NCI-H2107 treated with DMSO at 0.1 percent for 48 hours (cell line): Measurements from ENCODE around the gene AGO3.
"Not testable (repeated sequence)": the region's sequence is repeated elsewhere in the genome, so short reads cannot be mapped to it uniquely, and the experiment has no call there.

Experiments
- DNase-seq: peaks from one replicate; lab custom pipeline; 2025; ENCODE audit not compliant: unreplicated experiment; lab: John Stamatoyannopoulos, UW

The AGO3 gene

GRCh38 chr1:36006941-36007500 is 76.1 kb downstream of the AGO3 start:
- DNase-seq, result no peak

- no peak for DNase-seq
Measured at GRCh38 chr1:36007741-36008140, 76.8 kb downstream of the AGO3 start.

GRCh38 chr1:36008546-36009197 is 77.8 kb downstream of the AGO3 start:
- DNase-seq, result no peak

- no peak for DNase-seq
Measured at GRCh38 chr1:36014722-36015220, 83.9 kb downstream of the AGO3 start.

- DNase-seq, result no peak
Measured at GRCh38 chr1:36016686-36017085, 85.8 kb downstream of the AGO3 start.

GRCh38 chr1:36023098-36023769 is 92.3 kb downstream of the AGO3 start:
- no peak for DNase-seq

- not testable (repeated sequence) for DNase-seq
Measured at GRCh38 chr1:36024024-36024423, 93.1 kb downstream of the AGO3 start.

- DNase-seq, result no peak
Measured at GRCh38 chr1:36024847-36025246, 93.9 kb downstream of the AGO3 start.

- DNase-seq, result no peak
Measured at GRCh38 chr1:36027766-36028165, 96.9 kb downstream of the AGO3 start.

- DNase-seq, result no peak
Measured at GRCh38 chr1:36031441-36031840, 100.5 kb downstream of the AGO3 start.

GRCh38 chr1:36034692-36035091 is 103.8 kb downstream of the AGO3 start:
- DNase-seq, result no peak

- no peak for DNase-seq
Measured at GRCh38 chr1:36035154-36035553, 104.2 kb downstream of the AGO3 start.

GRCh38 chr1:36040238-36040637 is 109.3 kb downstream of the AGO3 start:
- DNase-seq, result no peak

GRCh38 chr1:36051821-36052220 is 120.9 kb downstream of the AGO3 start:
- DNase-seq, result no peak

- DNase-seq, result no peak
Measured at GRCh38 chr1:36053978-36054377, 123.1 kb downstream of the AGO3 start.

- no peak for DNase-seq
Measured at GRCh38 chr1:36055706-36056105, 124.8 kb downstream of the AGO3 start.

GRCh38 chr1:36062315-36062714 is 131.4 kb downstream of the AGO3 start:
- DNase-seq, result no peak

- DNase-seq, result no peak
Measured at GRCh38 chr1:36067871-36068270, 137.0 kb downstream of the AGO3 start.

- no peak for DNase-seq
Measured at GRCh38 chr1:36068866-36069265, 138.0 kb downstream of the AGO3 start.

GRCh38 chr1:36070349-36070748 is 139.4 kb downstream of the AGO3 start:
- DNase-seq, result peak; percentile 91

- no peak for DNase-seq
Measured at GRCh38 chr1:36076979-36077573, 146.2 kb downstream of the AGO3 start.

- DNase-seq, result no peak
Measured at GRCh38 chr1:36080236-36080635, 149.3 kb downstream of the AGO3 start.
